A172 (cell line): Measurements from ENCODE around the gene MRRF. TPM values are rescaled to one million over a fixed set of nuclear protein-coding genes. Genes with fewer than 3 reads are reported as not detected.

ENCODE experiments used
- DNase-seq: peaks from one replicate; pipeline ENCODE4 v3.0.0-alpha.2; 2015; ENCODE audit warnings: low spot score
- total RNA-seq: library from RNA; depleted of rRNA; stranded (reverse); fragments of >200 nt; shearing (Covaris generic); gene quantifications from 2 replicates; pipeline ENCODE4 v1.2.3, GENCODE V29; 2014

MRRF gene
- total RNA-seq, 1 experiment from 2014 or later: 120 TPM

DNA sequence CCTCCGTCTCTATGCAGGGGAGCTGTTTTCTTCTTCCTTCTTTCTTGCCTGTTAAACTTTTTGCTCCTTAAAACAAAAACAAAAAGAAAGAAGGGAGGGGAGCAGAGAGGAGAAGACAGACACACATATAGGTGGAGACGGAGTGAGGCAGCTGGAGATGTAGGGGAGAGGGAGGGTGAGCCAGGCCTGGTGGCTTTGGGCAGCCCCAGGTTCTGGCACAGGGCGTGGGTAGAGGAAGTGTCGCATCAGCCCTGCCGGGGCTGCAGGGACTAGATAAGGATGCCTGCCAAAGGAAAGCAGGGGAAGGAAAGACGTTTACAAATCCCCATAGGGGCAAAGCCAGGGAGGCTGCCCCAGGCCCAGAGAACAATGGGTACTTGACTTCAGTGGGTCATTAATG lies 67.4 kb downstream of the MRRF start:
- no peak for DNase-seq

DNA sequence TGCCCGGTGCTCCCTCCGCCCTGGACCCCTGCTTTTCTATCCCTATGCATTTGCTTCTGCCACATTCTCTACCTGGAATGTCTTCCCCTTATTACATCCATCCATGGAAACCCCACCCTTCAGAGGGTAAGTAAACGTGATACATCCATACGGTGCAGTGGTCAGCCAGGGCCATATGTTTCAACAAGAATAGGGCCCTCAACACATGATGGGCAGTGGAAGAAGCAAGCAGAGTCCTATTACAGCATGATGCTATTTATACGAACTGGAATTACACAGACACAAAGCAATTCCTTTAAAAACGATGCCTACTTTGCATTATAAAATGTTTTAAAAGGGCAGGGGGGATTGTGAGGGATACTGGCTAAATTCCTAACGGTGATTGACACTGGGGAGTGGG lies 68.0 kb downstream of the MRRF start:
- no peak for DNase-seq

DNA sequence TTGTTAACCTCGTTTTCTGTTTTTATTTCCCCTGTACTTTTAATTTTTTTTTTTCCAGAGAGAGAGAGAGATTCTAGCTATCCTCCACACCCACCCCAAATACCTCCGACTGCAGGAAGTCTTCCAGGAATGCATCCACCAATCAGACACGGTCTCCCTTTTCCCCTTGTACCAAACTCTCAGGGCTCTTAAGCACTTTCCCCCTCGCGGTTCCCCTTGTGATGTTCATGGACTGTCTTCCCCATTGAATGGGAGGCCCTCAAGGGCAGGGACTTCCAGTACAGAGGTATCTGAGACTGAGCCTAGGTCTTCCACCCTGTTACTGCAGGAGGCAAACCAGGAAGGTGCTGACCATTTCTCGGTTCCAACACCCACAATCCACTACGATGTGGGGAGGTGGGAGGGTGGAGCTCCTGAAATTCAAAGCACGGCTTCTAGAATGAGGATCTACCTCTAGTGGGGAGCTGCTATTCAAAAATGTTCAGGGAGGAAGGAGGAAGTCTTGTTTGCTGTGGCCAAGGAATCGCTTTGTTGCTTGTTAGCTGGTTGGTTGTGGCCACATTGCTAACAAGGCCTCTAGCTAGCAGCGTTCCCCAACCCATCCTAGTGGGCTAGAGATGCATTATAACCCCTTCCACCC lies 68.6 kb downstream of the MRRF start:
- no peak for DNase-seq

DNA sequence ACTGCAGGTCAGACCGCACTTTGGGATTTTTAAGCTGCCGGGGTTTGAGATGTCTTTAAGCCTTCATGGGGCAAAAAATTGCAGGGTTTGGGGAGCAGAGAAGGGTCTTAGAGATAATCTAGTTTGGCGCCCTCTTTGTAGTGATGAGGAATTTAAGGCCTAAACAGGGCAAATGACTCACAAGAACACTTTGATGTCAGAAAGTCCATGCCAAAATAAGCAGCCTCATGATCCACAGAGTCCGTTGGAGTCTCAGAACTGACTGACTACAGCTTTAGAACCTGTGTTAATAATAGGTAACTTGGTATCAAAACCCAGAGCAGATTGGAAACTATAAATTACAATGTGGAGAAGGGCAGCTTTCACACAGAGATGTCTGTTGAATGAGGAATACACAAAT lies 70.2 kb downstream of the MRRF start:
- peak; percentile 30 for DNase-seq

DNA sequence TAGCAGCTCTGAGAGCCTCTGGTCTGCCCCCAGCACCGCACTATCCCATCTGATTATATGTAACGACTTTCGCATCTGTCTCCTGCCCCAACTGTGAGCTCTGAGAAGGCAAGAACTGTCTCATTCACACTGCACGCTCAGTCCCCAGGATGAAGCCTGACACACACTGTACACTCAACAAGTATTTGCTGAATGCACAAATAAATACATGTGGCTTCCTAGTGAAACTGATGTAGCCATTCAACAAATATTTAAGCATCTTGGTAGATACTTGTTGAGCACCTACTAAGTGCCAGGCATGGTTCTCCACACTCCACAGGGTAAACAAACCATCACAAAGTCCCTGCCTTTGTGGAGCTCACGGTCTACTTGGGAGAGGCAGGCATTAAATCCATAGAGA lies 71.5 kb downstream of the MRRF start:
- no peak for DNase-seq

DNA sequence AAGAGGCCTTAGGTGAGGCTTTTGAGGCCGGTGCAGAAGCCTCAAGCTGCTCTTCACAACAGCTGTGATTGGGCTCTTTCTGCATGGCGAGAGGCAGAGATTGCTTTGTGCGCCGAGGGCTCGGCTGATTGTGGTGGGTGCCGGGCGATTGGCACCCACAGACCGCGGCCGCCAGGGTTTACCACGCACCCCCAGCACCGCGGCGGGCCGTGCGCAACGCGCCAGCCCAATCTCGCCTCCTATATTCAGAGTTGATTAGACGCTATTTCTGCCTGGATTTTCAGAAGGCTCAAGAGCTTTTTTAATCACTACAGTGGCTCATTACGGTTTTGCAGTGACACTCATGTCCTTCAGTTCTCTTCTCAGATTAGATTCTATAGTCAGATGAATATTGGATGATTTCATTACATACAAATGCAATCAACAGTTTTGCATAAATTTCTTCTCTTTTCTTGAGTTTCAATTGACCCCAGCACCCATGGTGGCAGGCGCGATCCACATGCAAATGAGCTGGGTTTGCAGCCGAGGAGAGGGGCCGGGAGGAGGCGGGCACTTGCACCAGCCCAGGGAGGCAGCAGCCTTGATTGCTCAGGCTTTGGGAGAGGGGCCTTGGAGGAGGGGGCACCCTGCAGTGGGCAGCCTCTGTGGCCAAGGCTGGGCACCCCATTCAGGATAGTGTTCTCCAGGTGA lies 72.3 kb downstream of the MRRF start:
- no peak for DNase-seq

DNA sequence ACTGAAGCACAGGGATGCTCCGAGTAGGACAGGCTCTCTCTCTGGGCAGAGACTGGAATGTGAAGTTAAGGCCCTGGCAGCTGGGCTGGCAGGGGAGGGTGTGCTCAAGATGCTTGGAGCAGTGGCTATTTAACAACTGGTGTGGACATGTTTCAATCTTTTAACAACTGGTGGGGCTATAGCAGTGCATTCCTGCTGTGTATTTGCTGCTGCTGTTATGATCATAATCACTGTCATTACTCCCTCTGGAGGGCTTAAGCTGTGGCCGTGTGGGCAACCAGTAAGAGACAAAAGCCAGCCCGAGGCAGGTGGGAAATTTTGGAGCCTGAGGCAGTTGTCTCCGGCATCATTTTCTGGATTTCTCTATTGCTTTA lies 72.9 kb downstream of the MRRF start:
- DNase-seq: no peak

DNA sequence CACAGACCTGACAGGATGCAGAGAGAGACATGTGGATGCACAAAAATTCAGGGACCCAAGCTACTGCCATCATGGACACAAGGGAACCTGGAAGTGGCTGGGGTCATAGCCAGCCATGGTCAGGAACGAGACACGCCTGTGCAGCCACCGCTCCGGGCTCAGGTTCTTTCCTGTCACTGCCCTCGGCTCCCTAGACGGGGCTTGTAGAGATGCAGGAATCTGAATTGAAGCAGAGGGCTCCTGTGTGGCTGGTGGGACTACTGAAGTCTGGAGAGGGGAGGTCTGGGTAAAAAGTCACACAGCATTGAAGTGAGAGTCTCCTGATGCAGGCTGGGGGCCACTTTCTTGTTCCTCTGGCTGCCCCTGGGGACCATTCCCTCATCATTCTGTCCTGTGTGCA lies 73.9 kb downstream of the MRRF start:
- DNase-seq: no peak

DNA sequence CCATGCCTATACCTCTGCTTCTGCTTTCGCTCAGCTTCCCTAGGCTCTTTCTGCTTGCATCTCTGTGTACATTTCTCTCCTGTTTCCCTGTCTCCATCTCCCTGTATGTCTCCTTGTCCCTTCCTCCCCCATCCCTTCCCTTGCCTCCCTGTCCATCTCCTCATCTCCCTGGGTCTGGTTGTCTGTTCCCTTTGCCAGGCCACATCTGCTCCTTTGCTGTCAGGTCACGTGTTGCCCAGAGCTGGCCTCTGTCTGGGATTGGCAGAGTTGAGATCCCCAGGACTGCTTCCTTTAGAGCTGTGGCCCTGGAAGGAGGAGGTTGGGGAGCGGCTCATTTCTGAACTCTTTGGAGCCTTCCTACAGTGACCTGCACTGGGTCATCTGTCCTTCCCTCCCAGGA lies 74.3 kb downstream of the MRRF start:
- DNase-seq: no peak

DNA sequence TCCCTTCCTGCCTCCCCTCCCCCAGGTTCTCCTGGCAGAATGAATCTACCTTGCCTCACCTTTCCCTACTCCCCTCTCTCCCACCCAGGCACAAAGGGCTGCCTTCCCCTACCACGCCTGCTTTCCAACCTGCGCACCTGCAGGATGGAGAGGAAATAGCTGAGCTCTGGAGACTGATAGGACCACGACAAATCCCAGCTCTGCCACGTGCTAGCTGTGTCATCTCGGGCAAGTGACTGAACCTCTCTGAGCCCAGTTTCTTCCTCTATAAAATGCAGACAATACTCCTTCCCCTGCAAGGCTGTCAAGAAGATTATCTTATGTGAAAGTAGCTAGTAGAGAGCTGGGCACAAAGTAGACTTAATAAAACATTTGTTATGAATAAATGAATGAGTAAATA lies 74.9 kb downstream of the MRRF start:
- no peak for DNase-seq

DNA sequence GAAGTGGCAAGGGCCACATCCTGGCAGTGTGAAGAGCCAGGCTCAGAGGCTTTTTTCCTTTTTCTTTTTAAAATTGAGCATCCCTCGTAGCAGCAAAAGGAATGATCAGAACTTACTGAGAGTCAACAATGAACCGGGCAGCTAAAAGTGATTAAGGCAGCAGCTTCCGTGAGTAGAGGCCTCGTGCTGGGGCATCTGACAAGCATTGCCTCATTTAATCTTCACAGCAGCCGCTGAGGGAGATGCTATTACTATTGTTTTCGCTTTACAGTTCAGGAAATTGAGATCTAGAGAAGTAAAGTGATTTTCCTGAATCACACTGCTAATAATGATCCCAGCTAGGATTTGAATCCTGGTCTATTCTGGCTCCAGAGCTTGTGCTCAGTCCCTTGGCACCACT lies 75.5 kb downstream of the MRRF start:
- no peak for DNase-seq

DNA sequence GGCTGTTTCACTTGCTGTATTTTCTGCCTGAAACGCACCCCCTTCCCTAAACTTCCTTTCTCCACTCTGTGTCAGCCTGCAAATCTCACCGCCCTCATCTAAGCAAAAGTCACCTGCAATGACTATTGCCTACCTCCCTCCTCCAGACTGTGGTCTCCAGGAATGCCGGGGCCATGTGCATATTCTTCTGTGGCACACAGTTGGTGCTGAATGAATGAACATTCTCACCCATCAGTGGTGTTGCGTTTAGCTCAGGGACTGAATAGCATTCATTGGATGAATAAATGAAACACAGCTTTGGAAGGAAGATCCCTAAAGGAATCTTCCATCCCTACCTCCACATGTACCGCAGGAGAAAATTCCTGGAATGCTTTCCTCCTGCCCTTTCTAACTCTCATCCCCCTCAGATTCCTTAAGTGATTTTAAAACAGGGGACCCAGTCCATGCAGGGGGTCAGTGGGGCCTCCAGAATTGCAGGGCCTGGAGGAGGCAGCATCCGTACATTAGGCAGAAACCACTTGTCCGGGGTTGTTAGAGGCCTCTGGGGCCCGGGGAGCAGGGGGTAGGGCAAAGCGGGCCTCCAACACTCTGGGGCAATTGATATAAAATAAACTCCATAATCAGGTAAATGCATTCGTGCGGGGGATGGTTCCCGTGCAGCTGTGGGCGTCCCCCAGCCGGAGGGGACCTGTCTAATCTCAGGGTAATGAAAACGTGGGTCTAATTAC lies 77.8 kb downstream of the MRRF start:
- no peak for DNase-seq

DNA sequence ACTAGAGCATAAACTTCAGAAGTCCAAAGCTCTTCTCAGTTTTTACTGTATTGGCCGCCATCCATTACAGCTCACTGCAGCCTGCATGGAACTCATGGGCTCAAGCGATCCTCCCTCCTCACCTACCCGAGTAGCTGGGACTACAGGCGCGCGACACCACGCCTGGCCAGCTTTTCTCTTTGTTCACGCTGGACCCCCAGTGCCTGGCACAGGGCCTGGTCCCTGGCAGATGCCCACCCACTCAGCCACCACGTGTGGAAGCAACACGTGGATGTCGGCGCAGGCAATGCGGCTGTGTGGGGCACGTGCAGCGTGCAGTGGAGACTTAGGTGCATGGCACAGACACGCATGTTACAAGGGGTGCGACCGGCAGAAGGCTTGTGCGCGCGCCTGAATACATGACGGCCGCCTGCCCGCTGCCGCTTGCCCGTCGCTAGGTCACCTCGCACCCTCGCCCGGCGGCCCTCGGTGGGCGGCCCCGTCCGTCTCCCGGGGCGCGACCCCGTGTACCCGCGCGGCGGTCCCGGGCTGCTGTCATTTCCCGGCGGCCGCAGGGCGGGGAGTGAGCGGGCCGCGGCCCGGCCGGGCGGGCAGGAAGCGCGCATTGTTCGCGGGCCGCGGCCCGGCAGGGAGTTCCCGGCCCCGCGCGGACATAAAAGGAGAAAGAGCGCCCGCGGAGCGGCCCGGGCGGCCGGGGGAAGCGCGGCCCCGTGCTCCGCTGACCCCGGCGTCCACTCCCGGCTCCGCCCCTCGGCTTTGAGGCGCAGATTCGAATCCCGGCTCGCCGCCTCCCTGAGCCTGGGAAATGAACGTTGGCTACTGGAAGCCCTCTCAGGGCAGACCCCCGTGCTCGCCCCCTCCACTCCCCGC lies 82.0 kb downstream of the MRRF start:
- no peak for DNase-seq

DNA sequence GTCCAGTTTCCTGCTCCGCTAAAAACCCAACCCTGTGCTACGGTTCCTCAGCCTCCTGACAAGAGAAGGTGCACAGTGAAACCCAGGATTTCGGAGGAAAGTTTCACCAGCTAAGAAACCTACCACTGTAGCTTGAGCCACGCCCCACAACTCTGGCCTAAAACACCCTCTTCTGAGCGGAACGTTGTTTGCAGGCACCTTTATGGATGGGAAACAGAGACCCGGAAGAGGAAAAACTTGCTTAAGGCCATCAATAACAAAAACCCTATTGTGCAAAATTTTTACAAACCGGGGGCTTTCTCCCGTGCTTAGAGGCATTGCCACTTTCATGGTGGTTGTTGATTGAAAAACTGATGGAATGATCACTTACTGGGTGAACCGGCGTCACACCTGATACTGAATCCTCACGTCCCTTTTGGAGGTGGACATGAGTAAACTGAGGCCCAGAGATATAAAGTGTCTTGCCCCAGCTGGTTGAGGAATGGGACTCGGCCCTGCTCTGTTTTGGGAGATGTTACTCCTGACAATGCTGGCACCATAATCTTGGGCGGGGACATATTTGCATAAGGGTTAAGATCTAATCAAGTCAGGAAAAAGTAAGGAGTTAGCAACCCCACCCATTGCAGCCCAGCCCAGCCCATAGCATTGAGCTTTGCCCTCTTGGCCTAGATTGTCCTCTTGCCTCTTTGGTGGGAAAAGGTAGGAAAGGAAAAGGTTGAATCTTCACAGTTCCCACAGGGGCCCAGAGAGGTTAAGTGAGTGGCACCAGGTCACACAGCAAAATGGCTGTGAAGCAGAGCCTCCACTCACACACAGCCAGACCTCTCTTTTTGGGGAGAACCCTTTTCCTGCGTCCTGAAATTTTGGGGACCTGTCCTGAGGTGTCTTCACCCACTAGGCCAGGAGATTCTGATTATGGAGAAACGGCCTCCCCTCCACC lies 82.9 kb downstream of the MRRF start:
- DNase-seq: no peak

DNA sequence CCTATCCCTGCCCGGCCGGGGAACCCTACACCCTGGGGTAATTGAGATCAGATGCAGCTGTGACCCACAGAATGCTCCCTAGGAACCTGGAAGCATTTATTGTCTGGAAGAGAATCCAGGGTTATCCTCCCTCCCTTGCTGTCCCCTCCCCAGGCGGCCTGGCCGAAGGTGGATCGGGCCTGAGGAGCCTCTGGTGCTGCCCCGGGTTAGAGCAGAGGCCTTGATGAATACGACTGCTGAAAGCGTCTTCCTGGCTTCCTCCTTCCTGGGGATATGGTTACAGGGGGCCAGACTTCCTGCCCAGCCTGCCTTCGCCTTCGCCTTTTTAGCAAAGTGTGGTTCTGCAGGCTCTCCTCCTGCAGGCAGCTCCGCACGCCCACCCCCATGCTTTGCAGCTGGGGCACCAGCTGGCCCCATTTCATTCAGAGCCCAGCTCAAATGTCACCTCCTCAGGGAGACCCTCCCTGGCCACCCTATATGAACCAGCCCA lies 83.7 kb downstream of the MRRF start:
- no peak for DNase-seq

DNA sequence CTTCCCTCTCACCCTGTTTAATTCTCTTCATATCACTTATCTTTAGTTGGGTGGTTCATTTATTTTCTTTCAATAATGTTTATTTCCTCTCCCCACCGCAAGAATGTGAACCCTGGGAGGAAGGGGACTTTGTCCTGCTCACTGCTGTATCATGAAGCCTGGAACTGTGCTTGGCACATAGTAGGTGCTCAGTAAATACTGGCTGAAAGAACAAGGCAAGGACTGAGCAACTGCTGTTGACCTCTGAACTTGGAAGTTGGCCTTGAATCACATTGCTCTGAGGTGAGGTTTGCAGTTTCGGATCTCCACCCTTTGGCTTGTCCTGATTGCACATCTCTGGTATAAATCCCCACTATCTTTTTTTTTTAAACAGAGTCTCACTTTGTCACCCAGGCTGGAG lies 84.1 kb downstream of the MRRF start:
- DNase-seq: no peak

DNA sequence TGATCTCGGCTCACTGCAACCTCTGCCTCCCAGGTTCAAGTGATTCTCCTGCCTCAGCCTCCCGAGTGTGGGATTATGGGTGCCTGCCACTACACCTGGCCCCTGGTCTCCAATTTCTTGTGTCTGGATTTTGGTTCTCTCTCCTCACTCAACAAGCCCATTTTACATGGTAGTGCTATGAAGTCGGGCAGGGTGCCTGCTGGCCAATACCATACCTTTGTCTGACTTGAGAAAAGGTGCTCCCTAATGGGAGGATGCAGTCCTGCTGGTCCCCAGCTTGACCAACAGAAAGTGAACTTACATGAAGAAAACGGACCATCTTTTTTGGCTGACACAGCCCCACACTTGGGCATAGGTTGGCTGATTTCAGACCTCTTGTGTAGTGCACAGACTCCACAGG lies 84.5 kb downstream of the MRRF start:
- no peak for DNase-seq

DNA sequence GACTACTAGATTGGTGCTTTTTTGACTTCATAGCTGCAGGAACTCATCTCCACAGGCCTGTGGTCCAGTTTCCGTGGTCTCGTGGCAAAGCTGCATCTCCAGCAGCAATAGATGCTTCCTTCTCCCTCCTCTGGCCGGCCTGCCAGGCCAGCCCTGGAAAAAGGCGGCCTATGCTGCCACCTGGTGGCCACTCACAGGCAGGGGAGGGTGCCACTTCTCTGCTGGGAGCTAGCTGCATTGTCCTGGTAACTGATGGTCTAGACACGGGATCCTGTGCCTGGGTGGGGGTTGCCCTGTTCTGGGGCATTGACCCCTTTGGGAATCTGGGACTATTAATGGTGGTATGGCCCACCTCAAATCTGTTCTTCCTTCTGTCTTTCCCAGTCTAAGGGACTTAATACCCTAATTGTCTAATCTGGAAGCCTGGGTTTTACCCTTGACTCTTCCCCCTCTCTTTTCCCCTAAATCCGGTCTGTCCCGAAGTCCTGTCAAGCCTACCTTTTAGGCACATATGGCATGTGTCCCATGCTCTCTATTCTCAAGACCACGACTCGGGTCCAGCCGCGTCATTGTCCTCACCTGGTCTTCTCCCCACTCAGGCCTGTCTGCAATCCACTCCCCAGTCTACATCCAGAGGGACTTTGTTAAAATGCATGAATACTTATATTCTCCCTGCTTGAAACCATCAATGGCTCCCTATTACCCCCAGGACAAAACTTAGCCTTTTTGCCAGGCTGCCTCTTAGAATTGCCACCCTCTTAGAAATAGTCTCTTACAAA lies 86.1 kb downstream of the MRRF start:
- peak; percentile 77 for DNase-seq

DNA sequence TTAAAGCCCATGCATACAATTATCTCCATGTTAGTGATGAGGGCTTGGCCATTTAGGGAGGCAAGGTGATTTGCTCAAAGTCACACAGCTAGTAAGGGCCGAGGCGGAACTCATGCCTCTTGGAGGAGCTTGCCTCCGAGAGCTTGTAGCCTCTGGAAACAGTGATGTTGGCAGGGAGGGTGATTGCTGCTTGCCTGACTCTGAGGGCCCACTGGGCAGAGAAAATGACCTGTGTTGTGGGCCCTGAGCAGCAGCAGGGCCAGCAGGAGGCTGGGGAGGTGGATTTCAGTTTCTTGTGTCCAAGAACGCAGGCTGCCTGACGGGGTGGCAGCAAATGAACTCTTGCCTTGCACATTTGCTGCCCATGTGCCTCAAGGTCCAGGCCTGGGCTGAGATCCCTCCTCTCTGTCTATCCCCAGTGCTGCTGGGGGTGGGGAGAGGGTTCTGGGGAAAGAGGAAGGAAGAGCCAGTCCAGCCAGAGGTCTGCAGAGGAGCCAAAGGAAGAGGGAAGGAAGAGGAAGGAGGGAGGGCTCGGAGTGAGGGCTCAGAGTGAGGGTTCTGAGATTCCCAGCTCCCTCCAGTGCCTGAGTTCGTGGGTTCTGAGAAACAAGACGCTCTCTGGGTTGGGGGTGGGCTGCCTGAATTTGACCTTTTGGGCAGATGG lies 90.0 kb downstream of the MRRF start:
- DNase-seq: no peak
